ENCODE measurements around the gene AVEN.

DNA sequence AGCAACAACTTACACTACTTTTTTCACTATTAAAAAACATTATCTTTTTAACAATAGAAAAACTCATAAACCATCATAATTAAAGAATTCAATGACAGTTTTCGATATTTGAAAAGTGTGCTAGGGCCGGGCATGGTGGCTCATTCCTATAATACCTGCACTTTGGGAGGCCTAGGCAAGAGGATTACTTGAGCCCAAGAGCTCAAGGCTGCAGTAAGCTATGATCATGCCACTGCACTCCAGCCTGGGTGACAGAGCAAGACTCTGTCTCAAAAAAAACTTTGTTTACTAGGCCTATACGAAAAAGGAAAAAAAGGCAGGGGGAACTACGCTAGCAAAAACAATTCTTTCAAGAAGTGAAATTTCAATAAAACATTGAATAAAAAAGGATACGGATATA is 28.1 kb downstream of the AVEN start:
- TF ChIP-seq SP1 (IDR thresholded peaks at IDR 0.05) (no peak), FOXM1 (IDR thresholded peaks at IDR 0.05; ENCODE audit: borderline replicate concordance) (no peak), PKNOX1 (IDR thresholded peaks at IDR 0.05) (no peak), ZNF384 (IDR thresholded peaks at IDR 0.05) (no peak), FOXK2 (IDR thresholded peaks at IDR 0.05) (no peak), BHLHE40 (IDR thresholded peaks at IDR 0.05; ENCODE audit: borderline replicate concordance) (no peak), ARNT (IDR thresholded peaks at IDR 0.05) (no peak), SUZ12 (IDR thresholded peaks at IDR 0.05) (no peak), TARDBP (IDR thresholded peaks at IDR 0.05) (no peak)
